Mesodermal cell (in vitro differentiated cells): ENCODE data around the gene POLR2B.
A peak's percentile ranks its signal among the peaks of the same experiment; 100 is the strongest.

Experiments
- H3K27ac ChIP-seq: 2 replicates; pipeline ENCODE4 v1.7.0; 2013; ENCODE audit warnings: mild to moderate bottlenecking, low read depth, low read length, moderate library complexity; ENCODE audit not compliant: severe bottlenecking
- H3K36me3 ChIP-seq: 2 replicates; pipeline ENCODE4 v1.7.1; 2013; ENCODE audit warnings: mild to moderate bottlenecking, low read length, moderate library complexity; ENCODE audit not compliant: control insufficient read depth, insufficient read depth
- H3K4me1 ChIP-seq: one replicate; pipeline ENCODE4 v1.7.1; 2013; ENCODE audit warnings: mild to moderate bottlenecking, low read length; ENCODE audit not compliant: insufficient read depth, control insufficient read depth, poor library complexity, severe bottlenecking
- H3K4me3 ChIP-seq: 2 replicates; pipeline ENCODE4 v1.7.0; 2013; ENCODE audit warnings: low read length, control low read depth, mild to moderate bottlenecking; ENCODE audit not compliant: insufficient read depth, poor library complexity, severe bottlenecking; ENCODE audit errors: extremely low read depth
- H3K9me3 ChIP-seq: 2 replicates; pipeline ENCODE4 v1.7.1; 2013; ENCODE audit warnings: mild to moderate bottlenecking, low read length, moderate library complexity; ENCODE audit not compliant: control insufficient read depth
- WGBS, 2 experiments: methylation state at CpG; one replicate each; pipeline ENCODE4 v1.1.5; 2013; ENCODE audit warnings: missing lambda C conversion rate in 2 of 2; ENCODE audit not compliant: insufficient coverage in 2 of 2; 5-methylcytosine and 5-hydroxymethylcytosine counted together

POLR2B gene

DNA sequence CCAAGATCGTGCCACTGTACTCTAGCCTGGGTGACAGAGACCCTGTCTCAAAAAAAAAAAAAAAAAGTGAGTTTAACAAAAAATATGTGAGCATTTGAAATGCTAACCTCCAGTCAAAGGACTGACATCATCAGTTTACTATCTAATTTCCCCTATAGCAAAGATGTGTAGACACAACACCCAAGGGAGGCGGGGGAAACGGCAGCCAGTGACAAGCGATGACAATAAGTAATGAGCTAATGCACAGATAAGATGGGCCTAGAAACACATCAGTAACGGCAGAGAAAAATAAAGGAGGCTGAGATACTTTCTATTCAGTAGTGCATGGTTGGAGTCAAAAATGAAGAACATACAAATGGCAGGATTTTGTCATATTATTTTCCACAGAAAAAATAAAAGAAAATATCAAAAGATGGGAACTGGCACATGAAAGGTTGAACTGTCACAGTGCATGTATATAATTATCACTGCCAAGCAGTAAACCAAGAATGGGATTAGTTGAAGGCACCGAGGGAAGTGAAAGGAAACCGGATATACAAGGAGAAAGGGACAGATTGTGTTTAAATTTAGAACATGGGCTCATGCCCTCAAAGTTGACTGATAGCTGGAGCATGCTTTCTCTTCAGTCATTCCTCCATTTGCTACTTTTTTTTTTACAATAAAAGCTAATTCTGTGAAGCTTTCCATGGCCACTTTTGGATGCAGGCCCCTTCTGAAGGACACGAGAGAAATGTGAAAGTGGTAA is 89.7 kb downstream of the POLR2B start:
- H3K36me3 ChIP-seq, result peaks cover 20% of the 10 kb centered on the region
- H3K4me1 ChIP-seq, result peaks cover 40% of the 10 kb centered on the region
- H3K9me3 ChIP-seq, result no peaks in the 10 kb centered on the region
- WGBS, 2 experiments, result 83 to 86% methylated on average over 4 to 6 of the region's 8 CpGs
- H3K4me3 ChIP-seq, result no peak overlapping the region
- peak overlapping the region; percentile 47 for H3K27ac ChIP-seq

- peaks cover 20% of the 10 kb centered on the region for H3K36me3 ChIP-seq
- H3K27ac ChIP-seq, result no peak overlapping the region
- WGBS, 2 experiments, result no CpG with 5 or more reads among the region's 2 CpGs
These were observed 91.8 kb downstream of the POLR2B start for GRCh38 chr4:57070461-57070860.

GRCh38 chr4:57071326-57071725 is 92.6 kb downstream of the POLR2B start:
- no peak overlapping the region for H3K4me3 ChIP-seq
- no peaks in the 10 kb centered on the region for H3K9me3 ChIP-seq
- H3K27ac ChIP-seq, result no peak overlapping the region
- 67 to 90% methylated on average over 1 to 2 of the region's 2 CpGs for WGBS, 2 experiments
- H3K4me1 ChIP-seq, result peaks cover 28% of the 10 kb centered on the region
- H3K36me3 ChIP-seq, result peaks cover 21% of the 10 kb centered on the region

More at GRCh38 chr4:57070461-57070860, 91.8 kb downstream of the POLR2B start:
- Histone ChIP-seq H3K4me3 (no peak overlapping the region), H3K4me1 (peaks cover 30% of the 10 kb centered on the region), H3K9me3 (no peaks in the 10 kb centered on the region)

- Histone ChIP-seq H3K9me3 (no peaks in the 10 kb centered on the region), H3K4me3 (no peak overlapping the region), H3K4me1 (peaks cover 32% of the 10 kb centered on the region), H3K27ac (no peak overlapping the region), H3K36me3 (peaks cover 16% of the 10 kb centered on the region)
- 85 to 100% methylated on average over 3 to 5 of the region's 5 CpGs for WGBS, 2 experiments
These were observed 94.9 kb downstream of the POLR2B start for GRCh38 chr4:57073559-57073958.

GRCh38 chr4:57074744-57075143 is 96.0 kb downstream of the POLR2B start:
- Histone ChIP-seq H3K4me3 (no peak overlapping the region), H3K9me3 (no peaks in the 10 kb centered on the region), H3K27ac (no peak overlapping the region), H3K36me3 (peaks cover 16% of the 10 kb centered on the region), H3K4me1 (peaks cover 41% of the 10 kb centered on the region)
- WGBS, 2 experiments, result 67% methylated on average over 1 of the region's 4 CpGs; no CpG with 5 or more reads in 1 of the 2 experiments

DNA sequence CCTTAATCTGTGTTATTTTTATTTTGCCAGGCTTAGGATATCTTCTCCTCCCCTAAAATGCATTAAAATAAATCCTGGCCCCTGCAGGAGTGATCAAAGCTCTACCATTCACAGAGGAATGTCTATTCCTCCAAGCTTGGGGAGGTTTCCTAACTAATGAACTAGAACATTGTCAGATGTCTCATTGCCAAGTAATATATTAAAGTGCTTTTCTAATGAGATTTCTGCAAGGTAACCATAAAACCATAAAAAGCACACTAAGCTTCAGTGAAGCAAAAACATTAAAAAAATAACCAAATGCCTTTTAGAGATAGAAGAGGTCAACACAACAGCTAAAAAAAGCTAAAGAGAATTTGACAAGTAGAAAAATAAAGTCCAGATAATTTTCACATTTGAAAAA is 96.7 kb downstream of the POLR2B start:
- Histone ChIP-seq H3K36me3 (peaks cover 13% of the 10 kb centered on the region), H3K9me3 (no peaks in the 10 kb centered on the region), H3K4me3 (no peak overlapping the region), H3K27ac (no peak overlapping the region), H3K4me1 (peaks cover 44% of the 10 kb centered on the region)

- Histone ChIP-seq H3K36me3 (peaks cover 11% of the 10 kb centered on the region), H3K27ac (no peak overlapping the region), H3K4me1 (peaks cover 57% of the 10 kb centered on the region), H3K4me3 (no peak overlapping the region), H3K9me3 (no peaks in the 10 kb centered on the region)
- WGBS, 2 experiments, result 57% methylated on average over 1 of the region's 4 CpGs; no CpG with 5 or more reads in 1 of the 2 experiments
These were observed 98.0 kb downstream of the POLR2B start for GRCh38 chr4:57076646-57077045.

DNA sequence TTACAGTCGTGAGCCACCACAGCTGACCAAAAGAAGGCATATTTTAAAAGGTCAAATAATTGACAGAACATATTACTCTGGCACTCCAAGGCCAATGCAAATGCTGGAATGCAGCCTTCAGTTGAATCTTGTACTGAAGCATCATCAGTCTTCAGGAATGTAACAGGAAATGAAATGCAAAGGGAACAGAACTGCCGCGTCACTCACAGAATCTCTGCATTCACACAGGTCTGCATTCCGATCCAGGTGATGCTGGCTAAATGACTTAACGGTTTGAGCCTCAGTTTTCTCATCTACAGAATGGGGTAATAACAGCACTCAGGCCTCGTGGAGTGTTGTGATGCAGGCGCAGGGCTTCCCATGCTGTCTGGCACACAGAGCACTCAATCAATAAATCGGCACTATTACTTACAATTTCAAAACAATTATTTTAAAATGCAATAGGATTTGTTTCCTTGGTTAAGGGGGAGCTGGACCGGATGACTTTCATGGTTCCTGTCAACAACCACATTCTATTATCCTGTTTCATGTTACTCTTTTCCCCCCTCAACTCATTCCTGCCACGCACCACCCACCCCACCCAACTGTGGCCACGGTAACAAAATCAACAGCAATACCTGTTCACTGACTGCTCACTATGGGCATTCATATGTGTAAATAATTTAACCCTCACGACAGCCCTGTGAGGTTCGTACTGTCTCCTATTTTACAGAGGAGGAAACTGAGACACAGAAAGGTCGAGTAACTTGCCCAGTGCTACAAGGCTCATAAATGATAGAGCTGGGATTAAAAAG is 99.1 kb downstream of the POLR2B start:
- Histone ChIP-seq H3K36me3 (peaks cover 11% of the 10 kb centered on the region), H3K27ac (peak overlapping the region; percentile 85), H3K4me1 (peaks cover 68% of the 10 kb centered on the region), H3K9me3 (no peaks in the 10 kb centered on the region), H3K4me3 (no peak overlapping the region)
- WGBS, 2 experiments, result 86 to 90% methylated on average over 6 to 8 of the region's 14 CpGs

DNA sequence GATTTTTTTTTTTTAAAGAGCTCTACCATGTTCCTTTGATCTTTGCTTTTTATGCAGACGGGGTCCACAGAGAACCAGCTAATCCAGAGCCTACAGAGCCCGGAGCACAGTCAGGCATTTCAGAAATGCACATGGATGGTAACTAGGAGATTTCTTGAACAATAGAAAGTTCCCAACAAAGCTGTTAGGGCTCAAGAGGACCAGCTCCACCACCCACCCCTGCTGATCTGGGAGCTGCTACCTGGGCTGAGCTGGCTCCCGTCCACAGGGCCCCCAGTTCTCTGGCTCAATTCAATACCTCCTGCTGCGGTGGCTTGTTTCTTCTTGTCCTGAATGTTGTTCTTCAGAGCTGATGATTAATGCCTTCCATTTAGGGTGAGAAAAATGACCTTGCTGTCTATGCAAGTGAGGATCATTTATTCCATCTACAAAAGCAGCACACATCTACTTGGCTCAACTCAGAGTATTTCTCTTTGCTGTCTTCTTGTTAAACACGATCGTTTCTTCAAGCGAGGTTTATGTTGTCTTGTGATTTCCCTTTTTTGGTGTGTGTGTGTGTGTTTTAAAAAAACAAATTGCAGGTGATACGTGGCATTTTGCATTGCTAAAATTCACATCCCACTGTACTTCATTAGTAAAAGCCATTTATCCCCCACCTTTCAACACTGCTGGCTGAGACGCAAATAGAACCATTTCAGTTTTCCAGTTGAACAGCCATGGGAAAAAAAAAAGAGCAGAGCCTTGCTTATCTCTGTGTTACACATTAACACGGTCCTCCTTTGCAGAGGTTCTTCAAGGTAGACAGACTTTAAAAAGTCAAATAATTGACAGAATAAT is 100.2 kb downstream of the POLR2B start:
- no peak overlapping the region for H3K4me3 ChIP-seq
- no peaks in the 10 kb centered on the region for H3K9me3 ChIP-seq
- H3K27ac ChIP-seq, result peak overlapping the region; percentile 85
- WGBS, 2 experiments, result 38 to 46% methylated on average over 3 to 5 of the region's 10 CpGs
- H3K36me3 ChIP-seq, result peaks cover 6% of the 10 kb centered on the region
- H3K4me1 ChIP-seq, result peaks cover 77% of the 10 kb centered on the region
